ENCODE data around the gene CLEC9A. TPM values are rescaled to one million over a fixed set of nuclear protein-coding genes. Genes with fewer than 3 reads are reported as not detected.
"Not testable (repeated sequence)": the region's sequence is repeated elsewhere in the genome, so short reads cannot be mapped to it uniquely, and the experiment has no call there.

CLEC9A gene
- polyA plus RNA-seq (2012; ENCODE audit: missing spikeins): not detected

DNA sequence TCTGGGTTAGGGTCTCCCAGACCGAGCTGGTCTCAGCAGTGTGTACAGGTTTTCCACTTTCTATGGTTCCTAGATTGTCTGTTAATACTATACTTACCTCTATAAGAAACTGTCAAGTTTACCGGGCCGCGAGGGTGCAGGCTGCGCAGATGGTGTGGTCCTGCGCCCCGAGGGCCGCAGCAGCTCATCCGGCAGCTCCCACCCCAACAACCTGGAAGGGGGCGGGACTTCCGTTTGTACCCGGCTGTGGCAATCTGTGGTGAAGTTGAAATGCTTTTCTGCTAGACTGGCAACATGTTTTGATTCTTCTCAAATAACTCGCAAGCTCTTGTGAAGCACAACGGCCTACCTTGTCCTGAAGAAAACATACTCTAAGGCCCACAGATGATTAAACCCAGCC is at the start of gene CLEC9A:
CLEC9A (plus strand) TSS at position 237 of the 400 bp plus-strand sequence. CDS start 22,006 bp downstream, outside the sequence.
- DNase-seq (ENCODE audit: insufficient read length) (no peak), FAIRE-seq (no peak)
- no peak for TF ChIP-seq POLR2AphosphoS5 (IDR thresholded peaks at IDR 0.05; ENCODE audit: low read depth, low read length)
- no peak for TF ChIP-seq TAF1 (IDR thresholded peaks at IDR 0.05; ENCODE audit: borderline replicate concordance, low read depth, low read length)
- no peak for TF ChIP-seq POLR2A (IDR thresholded peaks at IDR 0.05; ENCODE audit: low read depth, low read length)

GRCh38 chr12:9991876-9992275 is 38.6 kb upstream of the CLEC9A start:
- TF ChIP-seq POLR2A (IDR thresholded peaks at IDR 0.05; ENCODE audit: low read depth, low read length): no peak
- no peak for TF ChIP-seq TAF1 (IDR thresholded peaks at IDR 0.05; ENCODE audit: borderline replicate concordance, low read depth, low read length)
- TF ChIP-seq POLR2AphosphoS5 (IDR thresholded peaks at IDR 0.05; ENCODE audit: low read depth, low read length): no peak
- FAIRE-seq (no peak), DNase-seq (ENCODE audit: insufficient read length) (no peak)

GRCh38 chr12:9992296-9992695 is 38.2 kb upstream of the CLEC9A start:
- TF ChIP-seq POLR2A (IDR thresholded peaks at IDR 0.05; ENCODE audit: low read depth, low read length): no peak
- TF ChIP-seq TAF1 (IDR thresholded peaks at IDR 0.05; ENCODE audit: borderline replicate concordance, low read depth, low read length): no peak
- no peak for TF ChIP-seq POLR2AphosphoS5 (IDR thresholded peaks at IDR 0.05; ENCODE audit: low read depth, low read length)
- DNase-seq (ENCODE audit: insufficient read length) (no peak), FAIRE-seq (no peak)

GRCh38 chr12:9999016-9999415 is 31.5 kb upstream of the CLEC9A start, which contains the start of gene CLEC1B:
CLEC1B (minus strand) TSS chr12:9999121; CDS start chr12:9999100, 21 bp downstream.
- no peak for TF ChIP-seq POLR2A (IDR thresholded peaks at IDR 0.05; ENCODE audit: low read depth, low read length)
- FAIRE-seq (no peak), DNase-seq (ENCODE audit: insufficient read length) (no peak)

DNA sequence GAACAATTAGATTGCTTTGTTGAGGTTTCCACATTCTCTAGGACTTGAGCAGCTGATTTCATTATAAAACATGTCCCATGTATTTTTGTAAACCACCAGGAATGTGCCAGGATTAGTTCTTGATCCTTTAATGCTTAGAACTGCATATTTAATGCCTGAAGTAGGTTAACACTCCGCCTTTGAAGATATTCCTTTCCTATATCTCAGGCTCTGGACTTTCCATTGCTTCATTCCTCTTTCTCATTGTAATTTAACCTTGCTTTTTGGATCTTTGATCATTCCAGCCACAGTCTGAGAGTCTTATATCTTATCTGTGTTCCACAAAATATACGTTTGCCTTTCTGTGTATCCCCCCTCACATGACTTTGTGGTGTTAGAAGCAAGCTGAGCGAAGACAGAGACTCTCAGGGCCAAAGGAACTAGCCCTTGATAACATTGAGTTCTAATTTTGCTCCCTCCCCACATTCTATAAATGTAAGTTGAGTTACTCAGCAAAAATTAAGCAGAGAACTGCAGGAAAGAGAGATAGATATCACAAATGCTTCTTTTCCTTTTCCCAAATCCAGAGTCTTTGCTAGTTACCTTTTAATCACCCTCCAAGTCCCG is 29.2 kb upstream of the CLEC9A start:
- DNase-seq (ENCODE audit: insufficient read length): no peak
- no peak for TF ChIP-seq POLR2AphosphoS5 (IDR thresholded peaks at IDR 0.05; ENCODE audit: low read depth, low read length)
- TF ChIP-seq POLR2A (IDR thresholded peaks at IDR 0.05; ENCODE audit: low read depth, low read length): no peak
- TF ChIP-seq TAF1 (IDR thresholded peaks at IDR 0.05; ENCODE audit: borderline replicate concordance, low read depth, low read length): no peak
- no peak for FAIRE-seq

GRCh38 chr12:10012630-10013330 is 17.7 kb upstream of the CLEC9A start:
- TF ChIP-seq POLR2AphosphoS5 (IDR thresholded peaks at IDR 0.05; ENCODE audit: low read depth, low read length) (no peak), TAF1 (IDR thresholded peaks at IDR 0.05; ENCODE audit: borderline replicate concordance, low read depth, low read length) (no peak), POLR2A (IDR thresholded peaks at IDR 0.05; ENCODE audit: low read depth, low read length) (no peak)
- FAIRE-seq (no peak), DNase-seq (ENCODE audit: insufficient read length) (no peak)

DNA sequence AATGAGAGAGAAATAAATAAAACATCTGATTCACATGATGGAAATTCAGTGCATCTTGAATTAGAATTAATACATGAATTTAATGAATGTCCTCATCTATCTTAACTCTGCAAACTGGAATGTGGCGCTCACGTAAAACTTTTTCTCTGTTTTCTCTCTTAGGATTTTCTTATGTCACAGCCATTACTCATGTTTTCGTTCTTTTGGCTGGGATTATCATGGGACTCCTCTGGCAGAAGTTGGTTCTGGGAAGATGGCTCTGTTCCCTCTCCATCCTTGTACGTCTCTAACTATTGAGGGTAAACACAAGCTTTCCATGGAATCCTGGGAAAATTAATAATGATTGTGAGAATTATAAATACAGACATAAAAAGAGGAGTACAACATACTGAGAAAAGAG is 15.0 kb upstream of the CLEC9A start:
- DNase-seq (ENCODE audit: insufficient read length) (no peak), FAIRE-seq (no peak)
- TF ChIP-seq TAF1 (IDR thresholded peaks at IDR 0.05; ENCODE audit: borderline replicate concordance, low read depth, low read length): no peak
- TF ChIP-seq POLR2A (IDR thresholded peaks at IDR 0.05; ENCODE audit: low read depth, low read length): no peak
- TF ChIP-seq POLR2AphosphoS5 (IDR thresholded peaks at IDR 0.05; ENCODE audit: low read depth, low read length): no peak

DNA sequence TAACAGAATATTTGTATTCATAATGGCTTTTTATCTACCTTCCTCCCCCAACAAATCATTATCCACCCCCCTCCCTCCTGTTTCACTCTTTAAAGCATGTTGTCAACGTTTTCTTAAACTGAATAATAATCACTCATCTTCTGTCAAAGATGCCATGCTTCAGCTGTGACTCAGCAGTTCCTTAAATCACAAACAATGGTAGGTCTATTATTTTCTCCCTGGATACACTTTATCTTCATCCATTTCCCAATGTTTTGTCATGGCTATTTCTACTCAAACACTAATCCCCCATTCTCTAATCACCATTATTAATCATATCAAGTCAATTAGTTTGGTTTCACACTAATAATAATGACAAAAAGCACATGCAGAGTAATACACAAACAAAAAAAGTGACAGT is 13.6 kb upstream of the CLEC9A start:
- DNase-seq (ENCODE audit: insufficient read length) (no peak), FAIRE-seq (no peak)
- TF ChIP-seq TAF1 (IDR thresholded peaks at IDR 0.05; ENCODE audit: borderline replicate concordance, low read depth, low read length) (no peak), POLR2A (IDR thresholded peaks at IDR 0.05; ENCODE audit: low read depth, low read length) (no peak), POLR2AphosphoS5 (IDR thresholded peaks at IDR 0.05; ENCODE audit: low read depth, low read length) (no peak)

DNA sequence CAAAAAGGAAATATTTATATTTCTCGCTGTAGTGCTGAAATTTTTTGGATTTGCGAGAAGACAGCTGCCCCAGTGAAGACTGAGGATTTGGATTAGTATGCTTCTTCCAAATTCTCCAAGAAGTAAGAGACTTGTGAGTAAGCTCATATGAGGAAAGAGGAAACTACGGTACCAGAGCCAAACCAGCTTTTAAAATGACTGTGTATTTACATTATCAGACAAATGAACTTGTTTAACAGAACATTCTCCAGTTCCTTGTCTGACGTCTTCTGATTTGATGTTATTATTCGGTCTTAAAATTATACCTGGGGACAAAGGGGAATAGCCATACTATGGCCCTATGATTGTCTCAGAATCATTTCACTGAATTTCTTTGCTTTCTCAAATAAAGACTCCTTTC is 12.1 kb upstream of the CLEC9A start:
- no peak for DNase-seq (ENCODE audit: insufficient read length)
- no peak for TF ChIP-seq POLR2AphosphoS5 (IDR thresholded peaks at IDR 0.05; ENCODE audit: low read depth, low read length)
- TF ChIP-seq POLR2A (IDR thresholded peaks at IDR 0.05; ENCODE audit: low read depth, low read length): no peak
- TF ChIP-seq TAF1 (IDR thresholded peaks at IDR 0.05; ENCODE audit: borderline replicate concordance, low read depth, low read length): no peak
- no peak for FAIRE-seq

GRCh38 chr12:10021342-10021741 is 9.1 kb upstream of the CLEC9A start:
- FAIRE-seq (no peak), DNase-seq (ENCODE audit: insufficient read length) (no peak)
- no peak for TF ChIP-seq POLR2A (IDR thresholded peaks at IDR 0.05; ENCODE audit: low read depth, low read length)
- TF ChIP-seq POLR2AphosphoS5 (IDR thresholded peaks at IDR 0.05; ENCODE audit: low read depth, low read length): no peak
- no peak for TF ChIP-seq TAF1 (IDR thresholded peaks at IDR 0.05; ENCODE audit: borderline replicate concordance, low read depth, low read length)

GRCh38 chr12:10025236-10025635 is 5.2 kb upstream of the CLEC9A start:
- DNase-seq (ENCODE audit: insufficient read length) (no peak), FAIRE-seq (no peak)
- no peak for TF ChIP-seq POLR2AphosphoS5 (IDR thresholded peaks at IDR 0.05; ENCODE audit: low read depth, low read length)
- TF ChIP-seq TAF1 (IDR thresholded peaks at IDR 0.05; ENCODE audit: borderline replicate concordance, low read depth, low read length): no peak
- no peak for TF ChIP-seq POLR2A (IDR thresholded peaks at IDR 0.05; ENCODE audit: low read depth, low read length)

- not testable (repeated sequence) for DNase-seq (ENCODE audit: insufficient read length); FAIRE-seq
These were observed 3.8 kb upstream of the CLEC9A start for GRCh38 chr12:10026666-10027065.
